NB4 (cell line): ENCODE results near the gene EEF1E1.

Source experiments
- CTCF ChIP-seq: IDR thresholded peaks from one replicate; pipeline ENCODE4 v1.5.1; 2012; ENCODE audit warnings: low read depth, low read length
- POLR2A ChIP-seq: IDR thresholded peaks from 2 replicates; pipeline ENCODE4 v1.6.1; 2011; ENCODE audit warnings: mild to moderate bottlenecking; ENCODE audit not compliant: insufficient read length; ENCODE audit errors: extremely low read depth

- TF ChIP-seq CTCF (no peak), POLR2A (peak; percentile 80)
These were observed 38.3 kb downstream of the EEF1E1 start, which contains the start of gene BLOC1S5 for GRCh38 chr6:8063761-8064637.
